Thoracic aorta (tissue), 2 donors: Measurements from ENCODE around the gene BLOC1S5. TPM values are rescaled to one million over a fixed set of nuclear protein-coding genes. Genes with fewer than 3 reads are reported as not detected.

Source experiments
- ATAC-seq: fragments of 150-250 bp; one replicate; pipeline ENCODE4 v1.8.0; 2017; ENCODE audit warnings: low read depth; ENCODE audit not compliant: insufficient number of reproducible peaks, low FRiP score
- DNase-seq: peaks from one replicate; pipeline ENCODE4 v3.0.0-alpha.2; 2020; ENCODE audit warnings: low spot score
- H3K27ac ChIP-seq, 2 donors: fragments of 200-600 bp; sonication (generic); 1 replicate in 1 of 2; 2 replicates in 1 of 2; pipeline ENCODE4 v1.5.1; 2016; ENCODE audit warnings: mild to moderate bottlenecking in 2 of 2, moderate library complexity in 2 of 2
- H3K27me3 ChIP-seq: fragments of 200-600 bp; sonication (generic); replicated peaks from 2 replicates; pipeline ENCODE4 v1.6.0; 2016; ENCODE audit warnings: mild to moderate bottlenecking; ENCODE audit not compliant: insufficient read depth
- H3K36me3 ChIP-seq: fragments of 200-600 bp; sonication (generic); one replicate; pipeline ENCODE4 v1.5.1; 2016
- H3K4me1 ChIP-seq, 2 donors: fragments of 200-600 bp; sonication (generic); 1 replicate in 1 of 2; 2 replicates in 1 of 2; pipeline versions ENCODE4 v1.5.1 to v1.6.0; 2016; ENCODE audit warnings: low read depth in 2 of 2, mild to moderate bottlenecking in 1 of 2; ENCODE audit not compliant: control insufficient read depth in 1 of 2
- H3K4me3 ChIP-seq: fragments of 200-600 bp; sonication (generic); 2 replicates; pipeline ENCODE4 v1.5.1; 2016; ENCODE audit warnings: mild to moderate bottlenecking
- H3K9me3 ChIP-seq: fragments of 200-600 bp; sonication (generic); 2 replicates; pipeline ENCODE4 v1.5.1; 2016
- CTCF ChIP-seq: fragments of 200-600 bp; sonication (generic); IDR thresholded peaks from one replicate; pipeline ENCODE4 v1.5.1; 2019; ENCODE audit warnings: antibody characterized with exemption
- total RNA-seq, 2 donors: library from RNA; depleted of rRNA; stranded (reverse); fragments of >200 nt; gene quantifications; one replicate each; pipeline versions ENCODE4 v1.1.0 to v1.2.3, GENCODE V29; 2016

The BLOC1S5 gene
- total RNA-seq, 2 donors from 2014 or later = 9.1 to 12.6 TPM

DNA sequence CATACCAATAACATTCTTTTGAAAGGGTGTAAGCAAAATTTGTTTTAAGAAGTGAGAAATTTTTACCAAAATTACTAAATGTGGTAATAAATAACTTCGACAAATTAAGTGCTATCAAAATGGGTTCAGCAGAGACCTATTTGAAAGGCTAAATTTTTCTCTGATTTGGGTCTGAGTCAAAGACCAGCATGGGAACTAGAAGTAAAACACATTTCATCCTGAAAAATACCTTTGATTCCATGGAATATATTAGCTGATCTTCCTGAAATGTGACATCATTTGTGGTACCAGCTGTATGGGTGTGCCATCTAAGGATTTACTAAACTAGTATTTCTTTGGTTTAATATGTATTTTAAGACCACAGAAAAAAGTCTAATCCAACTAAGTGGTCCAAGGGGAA lies 63.6 kb downstream of the BLOC1S5 start:
- Histone ChIP-seq H3K9me3 (no peaks in the 10 kb centered on the region), H3K27me3 (no peaks in the 10 kb centered on the region), H3K27ac (no peak overlapping the region), H3K4me3 (no peak overlapping the region), H3K4me1 (no peaks in the 10 kb centered on the region), H3K36me3 (no peaks in the 10 kb centered on the region)
- no peak for TF ChIP-seq CTCF
- ATAC-seq (no peak), DNase-seq (no peak)

DNA sequence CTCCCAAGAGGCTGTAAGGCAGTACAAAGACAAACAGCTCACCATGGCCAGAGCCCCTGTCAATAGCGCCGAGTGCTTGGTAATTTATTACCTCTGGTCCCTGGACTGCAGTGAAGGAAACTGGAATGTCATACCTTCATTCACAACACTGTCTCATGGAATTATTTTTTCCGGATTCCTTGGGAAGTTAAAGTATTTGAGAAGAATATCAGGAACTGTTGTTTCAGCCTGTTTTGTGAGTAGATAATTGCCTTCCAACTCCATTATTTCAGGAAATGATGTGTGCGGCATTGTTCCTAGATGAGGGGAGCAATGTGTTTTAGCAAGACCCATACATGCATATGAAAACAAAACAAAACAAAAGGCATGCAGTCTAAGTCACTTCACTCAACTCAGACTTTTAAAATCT lies 64.0 kb downstream of the BLOC1S5 start:
- no peak for ATAC-seq
- Histone ChIP-seq H3K9me3 (no peaks in the 10 kb centered on the region), H3K36me3 (no peaks in the 10 kb centered on the region), H3K27ac (no peak overlapping the region), H3K4me1 (no peaks in the 10 kb centered on the region), H3K4me3 (no peak overlapping the region), H3K27me3 (no peaks in the 10 kb centered on the region)
- DNase-seq = no peak
- no peak for TF ChIP-seq CTCF

DNA sequence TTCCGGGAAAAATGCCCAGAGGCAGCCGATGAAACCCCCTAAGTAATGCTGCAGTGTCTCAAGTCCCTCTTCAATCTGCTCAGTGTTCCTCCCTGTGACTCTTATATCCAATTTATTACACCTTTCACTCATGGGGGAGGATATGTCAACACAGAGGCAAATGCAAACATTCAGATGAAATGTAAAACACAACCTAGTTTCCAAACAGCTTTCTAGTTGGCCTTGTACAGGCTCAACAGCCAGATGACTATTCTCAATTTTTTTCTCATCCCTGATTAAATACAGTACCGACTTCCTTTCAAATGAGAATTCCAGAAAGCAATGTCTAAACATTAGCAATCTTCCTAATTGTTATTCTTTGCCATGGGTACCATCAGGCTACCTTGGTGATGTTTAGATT lies 65.0 kb downstream of the BLOC1S5 start:
- no peaks in the 10 kb centered on the region for H3K4me1 ChIP-seq
- no peak for TF ChIP-seq CTCF
- no peaks in the 10 kb centered on the region for H3K36me3 ChIP-seq
- no peaks in the 10 kb centered on the region for H3K9me3 ChIP-seq
- ATAC-seq (no peak), DNase-seq (no peak)
- no peak overlapping the region for H3K27ac ChIP-seq
- H3K27me3 ChIP-seq = no peaks in the 10 kb centered on the region
- H3K4me3 ChIP-seq = no peak overlapping the region

DNA sequence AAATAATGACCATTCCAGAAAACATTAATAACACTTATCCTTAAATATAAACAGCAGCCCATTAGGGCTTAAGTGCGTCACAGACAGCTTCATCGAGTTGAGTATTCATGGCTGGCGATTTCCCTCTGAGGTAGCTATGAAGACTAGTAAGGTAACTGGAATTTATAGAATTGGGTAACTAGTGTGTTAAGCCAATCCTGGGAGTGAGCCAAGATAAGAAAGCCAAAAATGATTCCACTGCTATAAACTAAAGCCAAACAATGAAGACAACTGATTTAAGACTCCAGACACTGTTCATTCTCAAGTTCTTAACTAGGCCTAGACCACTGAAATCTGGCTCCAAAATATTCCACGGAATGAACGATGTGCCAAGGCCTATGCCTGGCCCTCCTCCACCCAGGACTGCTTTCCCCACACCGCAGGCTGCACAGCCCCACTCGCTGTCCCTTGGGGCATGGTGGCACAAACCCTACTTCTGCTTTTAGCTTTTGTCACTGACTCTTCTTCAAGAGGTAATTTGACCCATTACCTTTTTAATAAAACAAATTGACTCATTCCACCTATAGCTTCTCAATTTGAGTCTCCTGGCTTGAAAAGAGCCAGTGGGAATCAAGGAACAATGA lies 66.0 kb downstream of the BLOC1S5 start:
- Histone ChIP-seq H3K9me3 (no peaks in the 10 kb centered on the region), H3K36me3 (no peaks in the 10 kb centered on the region), H3K4me1 (no peaks in the 10 kb centered on the region), H3K27ac (no peak overlapping the region), H3K27me3 (no peaks in the 10 kb centered on the region), H3K4me3 (no peak overlapping the region)
- DNase-seq (no peak), ATAC-seq (no peak)
- no peak for TF ChIP-seq CTCF

DNA sequence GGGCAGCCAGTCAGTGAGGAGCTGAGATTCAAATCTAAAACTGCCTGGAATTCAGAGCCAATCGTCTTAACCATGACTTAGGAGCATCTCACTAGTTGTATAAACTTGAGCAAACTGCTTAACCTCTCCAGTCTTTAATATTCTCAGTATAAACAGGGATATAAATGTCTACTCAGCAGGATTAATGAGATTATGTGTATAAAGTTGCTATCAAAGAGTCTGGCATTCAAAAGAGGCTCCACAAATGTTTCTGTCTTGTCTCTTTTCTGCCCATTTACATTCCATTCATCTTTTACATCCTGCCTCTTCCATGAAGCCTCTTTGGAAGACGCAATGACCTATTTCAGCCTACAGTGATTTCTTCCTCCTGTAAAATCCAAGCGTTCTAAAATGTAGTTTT lies 66.9 kb downstream of the BLOC1S5 start:
- H3K9me3 ChIP-seq = no peaks in the 10 kb centered on the region
- no peaks in the 10 kb centered on the region for H3K36me3 ChIP-seq
- H3K27me3 ChIP-seq = no peaks in the 10 kb centered on the region
- no peak overlapping the region for H3K27ac ChIP-seq
- ATAC-seq (no peak), DNase-seq (no peak)
- no peak for TF ChIP-seq CTCF
- peaks cover 0 to 6% of the 10 kb centered on the region in 2 donors for H3K4me1 ChIP-seq
- H3K4me3 ChIP-seq = no peak overlapping the region
